K562 (cell line): Measurements from ENCODE around the gene GATA1. TPM values are rescaled to one million over a fixed set of nuclear protein-coding genes. Genes with fewer than 3 reads are reported as not detected.

Experiments
- CC2D1A ChIP-seq: fragments of 450-650 bp; IDR thresholded peaks from 2 replicates; pipeline ENCODE4 v1.6.1; 2017; ENCODE audit warnings: mild to moderate bottlenecking
- CLOCK ChIP-seq: fragments of 250-450 bp; sonication (Bioruptor Pico); IDR thresholded peaks from 2 replicates; pipeline ENCODE4 v1.4.0; 2020; ENCODE audit warnings: mild to moderate bottlenecking, moderate library complexity, borderline replicate concordance
- DNMT1 ChIP-seq: fragments of 450-650 bp; IDR thresholded peaks from 2 replicates; pipeline ENCODE4 v1.6.1; 2016; ENCODE audit warnings: antibody characterized with exemption, mild to moderate bottlenecking
- JUNB ChIP-seq: fragments of 450-650 bp; formaldehyde crosslinking; conservative IDR thresholded peaks from 2 replicates; pipeline ENCODE4 v1.4.0; 2020; ENCODE audit warnings: mild to moderate bottlenecking
- LARP7 ChIP-seq: fragments of 450-650 bp; IDR thresholded peaks from 2 replicates; pipeline ENCODE4 v1.6.1; 2016
- MCM3 ChIP-seq: fragments of 450-650 bp; IDR thresholded peaks from 2 replicates; pipeline ENCODE4 v1.6.1; 2016
- NFRKB ChIP-seq: fragments of 450-650 bp; IDR thresholded peaks from 2 replicates; pipeline ENCODE4 v1.6.1; 2016; ENCODE audit warnings: low read depth
- PHB ChIP-seq: fragments of 250-450 bp; sonication (Bioruptor Pico); IDR thresholded peaks from 2 replicates; pipeline ENCODE4 v1.5.0; 2021
- PRDM10 ChIP-seq: fragments of 450-650 bp; IDR thresholded peaks from 2 replicates; pipeline ENCODE4 v1.6.1; 2018; ENCODE audit not compliant: partially characterized antibody
- RBM34 ChIP-seq: fragments of 200-400 bp; formaldehyde crosslinking; IDR thresholded peaks from 2 replicates; pipeline ENCODE4 v1.6.1; 2018; ENCODE audit warnings: low read length, borderline replicate concordance; ENCODE audit not compliant: insufficient read depth
- SMARCE1 ChIP-seq: fragments of 450-650 bp; IDR thresholded peaks from 2 replicates; pipeline ENCODE4 v1.7.1; 2016; ENCODE audit warnings: mild to moderate bottlenecking
- TBP ChIP-seq: optimal IDR thresholded peaks from 2 replicates; pipeline ENCODE3; 2011; ENCODE audit warnings: low read depth, low read length, improper control_type of control experiment
- THAP12 ChIP-seq: fragments of 250-450 bp; sonication (Bioruptor Pico); IDR thresholded peaks from 2 replicates; pipeline ENCODE4 v1.9.0; 2021; ENCODE audit warnings: mild to moderate bottlenecking, inconsistent platforms
- ZBED1 ChIP-seq: IDR thresholded peaks from 2 replicates; pipeline ENCODE4 v1.6.1; 2014
- ZBTB2 ChIP-seq: fragments of 450-650 bp; IDR thresholded peaks from 2 replicates; pipeline ENCODE4 v1.6.1; 2016; ENCODE audit warnings: antibody characterized with exemption
- ZC3H8 ChIP-seq: fragments of 450-650 bp; IDR thresholded peaks from 2 replicates; pipeline ENCODE4 v1.6.1; 2017
- ZNF395 ChIP-seq: fragments of 200-800 bp; sonication (Bioruptor generic); IDR thresholded peaks from 2 replicates; pipeline ENCODE4 v1.6.1; 2017; ENCODE audit warnings: missing genetic modification characterization, missing compliant biosample characterization
- polyA plus RNA-seq, 8 experiments: library from polyadenylated mRNA; depleted of rRNA in 4 of 8; stranded (reverse) in 5 of 8; unstranded in 3 of 8; fragments of >200 nt; fragmentation: Nextera tagmentation in 2 of 8; fragmentation: Illumina TruSeq in 1 of 8; extraction: Ambion mirVana in 2 of 8; extraction: Trizol in 1 of 8; gene quantifications; 2 replicates each; pipeline versions ENCODE4 v1.2.1 to v1.2.3, GENCODE V29; 2011 to 2014; ENCODE audit warnings: inconsistent platforms in 1 of 8, missing spikeins in 1 of 8
- total RNA-seq, 7 experiments: library from RNA; depleted of rRNA in 6 of 7; stranded (reverse); fragments of >200 nt in 6 of 7; fragmentation: Illumina TruSeq in 2 of 7; extraction: Trizol in 2 of 7; gene quantifications; 2 replicates each; pipeline versions ENCODE4 v1.2.1 to v1.2.3, GENCODE V29; 2011 to 2021; ENCODE audit warnings: low replicate concordance in 1 of 7

The GATA1 gene
- total and polyA plus RNA-seq, 9 of the 15 experiments (the other 6 are each of a cell fraction or from before 2014, with no cell fraction given) = 11.9 to 291 (median 116) TPM

- TF ChIP-seq PRDM10 (peak; percentile 23), ZNF395 (CRISPR knock-in tag) (0 out of 2 replicates have a peak, but pooled peaks have one; percentile 43), SMARCE1 (peak; percentile 65; the same call in 1 of the 2 replicates), PHB (CRISPR knock-in tag) (no peak), JUNB (CRISPR knock-in tag) (no peak), LARP7 (peak; percentile 84; the same call in 1 of the 2 replicates), ZBED1 (peak; percentile 28; the same call in 1 of the 2 replicates), RBM34 (no peak), NFRKB (peak; percentile 85), TBP (peak; percentile 44), CC2D1A (0 out of 2 replicates have a peak, but pooled peaks have one; percentile 55), THAP12 (CRISPR knock-in tag) (peak; percentile 44; the same call in 1 of the 2 replicates), ZBTB2 (0 out of 2 replicates have a peak, but pooled peaks have one; percentile 42), MCM3 (no peak), ZC3H8 (0 out of 2 replicates have a peak, but pooled peaks have one; percentile 43), CLOCK (no peak), DNMT1 (0 out of 2 replicates have a peak, but pooled peaks have one; percentile 78)
These were observed 15.9 kb downstream of the GATA1 start (continued) for GRCh38 chrX:48802089-48802904.
